Effector CD8-positive, alpha-beta T cell (primary cell): Measurements from ENCODE around the gene MYOT.
"Not testable (repeated sequence)": the region's sequence is repeated elsewhere in the genome, so short reads cannot be mapped to it uniquely, and the experiment has no call there.

ENCODE experiments used
- DNase-seq: peaks from one replicate; lab custom pipeline; 2025; lab: John Stamatoyannopoulos, UW
- total RNA-seq, 4 experiments: gene quantifications; one replicate each; lab custom pipeline; 2026; lab: John Stamatoyannopoulos, UW

MYOT gene, protein sequence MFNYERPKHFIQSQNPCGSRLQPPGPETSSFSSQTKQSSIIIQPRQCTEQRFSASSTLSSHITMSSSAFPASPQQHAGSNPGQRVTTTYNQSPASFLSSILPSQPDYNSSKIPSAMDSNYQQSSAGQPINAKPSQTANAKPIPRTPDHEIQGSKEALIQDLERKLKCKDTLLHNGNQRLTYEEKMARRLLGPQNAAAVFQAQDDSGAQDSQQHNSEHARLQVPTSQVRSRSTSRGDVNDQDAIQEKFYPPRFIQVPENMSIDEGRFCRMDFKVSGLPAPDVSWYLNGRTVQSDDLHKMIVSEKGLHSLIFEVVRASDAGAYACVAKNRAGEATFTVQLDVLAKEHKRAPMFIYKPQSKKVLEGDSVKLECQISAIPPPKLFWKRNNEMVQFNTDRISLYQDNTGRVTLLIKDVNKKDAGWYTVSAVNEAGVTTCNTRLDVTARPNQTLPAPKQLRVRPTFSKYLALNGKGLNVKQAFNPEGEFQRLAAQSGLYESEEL
- total RNA-seq = 0 reads per million in 4 experiments

GRCh38 chr5:137867664-137868063 lies at the start of gene MYOT:
Gene MYOT, plus strand, starts transcription at chr5:137867860. Its CDS starts 2,792 bp downstream, at chr5:137870652.
- no peak for DNase-seq

DNA sequence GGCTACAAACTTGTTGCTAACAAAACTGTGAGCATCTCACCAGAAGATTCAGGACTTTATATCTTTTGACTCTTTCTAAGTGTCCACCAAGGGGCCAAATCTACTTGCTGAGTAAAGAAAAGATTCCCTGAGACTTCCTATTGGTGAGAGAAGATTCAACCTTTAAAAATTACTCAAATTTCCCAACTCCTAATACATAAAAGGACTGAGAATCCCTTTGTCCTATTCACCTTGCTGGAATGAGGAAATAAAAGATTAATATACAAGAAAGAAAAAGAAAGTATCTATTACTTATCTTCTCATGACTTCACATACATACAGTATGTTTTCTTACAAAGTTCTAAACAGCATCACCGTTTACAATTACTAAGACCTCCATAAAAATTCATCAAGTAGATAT lies 47.9 kb upstream of the MYOT start:
- no peak for DNase-seq

DNA sequence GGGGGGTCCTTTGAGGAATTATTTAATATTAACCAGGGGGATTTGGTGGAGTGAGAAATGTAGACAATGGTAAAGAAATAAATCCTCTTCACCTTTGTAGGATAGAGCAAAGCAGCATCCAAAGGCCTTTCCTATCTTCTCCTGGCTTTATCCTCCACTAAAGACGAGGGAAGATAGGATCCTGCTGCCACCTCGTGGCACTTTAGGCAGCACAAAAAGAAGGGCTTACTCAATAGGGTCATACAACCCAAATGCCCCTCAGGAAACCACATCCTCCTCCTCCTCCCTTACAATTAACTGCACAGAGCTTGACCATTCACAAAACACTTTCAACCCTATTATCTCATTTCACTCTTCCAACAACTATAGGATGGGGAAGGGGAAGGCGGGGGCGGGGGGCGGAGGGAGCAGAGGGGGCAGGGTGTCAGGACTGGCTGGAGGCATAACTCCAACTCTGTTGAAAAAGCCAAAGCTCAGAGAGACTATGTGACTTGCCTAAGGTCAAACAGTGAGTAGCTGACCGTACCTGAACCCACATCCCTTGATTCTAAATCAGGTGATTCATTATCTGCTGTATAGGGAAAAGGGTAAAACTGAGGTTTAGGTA lies 45.4 kb upstream of the MYOT start:
- no peak for DNase-seq

- no peak for DNase-seq
Measured at GRCh38 chr5:137822984-137823383, 44.7 kb upstream of the MYOT start.

DNA sequence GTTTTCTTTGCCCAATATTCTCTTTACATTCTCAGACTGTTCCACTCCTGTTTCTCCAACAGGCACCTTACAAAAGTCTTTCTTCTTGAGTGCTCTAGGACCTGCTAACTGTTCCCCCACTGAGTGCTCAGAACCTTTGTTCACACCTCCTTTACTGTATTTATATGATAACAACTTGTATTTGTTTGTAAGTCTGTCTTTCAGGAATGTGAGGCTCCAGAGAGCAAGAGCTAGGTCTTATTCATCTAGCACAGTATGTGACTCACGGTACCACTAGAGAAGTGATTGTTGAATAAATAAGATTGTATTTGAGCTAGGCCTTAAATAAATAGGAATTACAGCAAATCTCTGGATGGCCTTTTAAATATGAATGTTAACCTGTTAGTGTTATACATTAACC lies 42.5 kb upstream of the MYOT start:
- no peak for DNase-seq

- DNase-seq = no peak
Measured at GRCh38 chr5:137826067-137826466, 41.6 kb upstream of the MYOT start.

DNA sequence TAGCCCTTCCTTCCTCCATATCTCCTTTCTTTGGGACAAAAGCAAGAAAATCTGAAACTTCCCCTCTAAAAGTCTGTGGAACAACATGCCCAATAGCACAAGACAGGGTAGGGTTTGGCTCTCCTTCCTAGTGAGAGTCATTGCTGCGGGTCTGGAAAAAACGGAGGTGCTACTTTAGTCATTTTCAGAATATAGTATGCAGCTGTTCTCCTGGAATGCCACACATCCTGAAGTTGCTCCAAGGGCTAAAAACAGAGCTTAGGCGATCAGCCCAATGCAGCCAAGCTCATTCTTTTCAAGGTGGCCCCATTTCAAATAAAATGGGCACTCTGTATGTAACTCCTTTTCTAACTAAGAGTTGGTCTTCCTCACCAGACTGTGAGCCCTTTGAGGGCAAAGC lies 39.5 kb upstream of the MYOT start:
- no peak for DNase-seq

- DNase-seq = no peak
Measured at GRCh38 chr5:137828664-137829063, 39.0 kb upstream of the MYOT start.

DNA sequence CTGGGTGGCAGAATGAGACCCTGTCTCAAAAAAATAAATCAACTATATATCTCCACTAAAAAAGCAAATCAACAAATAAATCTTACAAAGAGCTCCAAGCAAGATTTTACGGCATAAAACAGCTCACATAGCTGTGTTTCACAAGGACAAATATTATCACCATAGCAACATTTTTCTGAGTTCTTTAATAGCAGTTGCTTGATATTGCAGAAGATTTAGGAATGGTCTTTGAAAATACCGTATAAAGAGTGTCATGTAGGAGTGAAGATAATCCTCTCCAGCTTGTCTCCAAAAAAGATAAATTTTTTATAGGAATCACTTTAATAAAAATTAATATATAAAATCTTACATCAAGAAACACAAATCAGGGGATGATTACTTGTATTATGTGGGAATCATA lies 36.6 kb upstream of the MYOT start:
- DNase-seq = no peak

GRCh38 chr5:137831526-137831925 lies 36.1 kb upstream of the MYOT start:
- no peak for DNase-seq

DNA sequence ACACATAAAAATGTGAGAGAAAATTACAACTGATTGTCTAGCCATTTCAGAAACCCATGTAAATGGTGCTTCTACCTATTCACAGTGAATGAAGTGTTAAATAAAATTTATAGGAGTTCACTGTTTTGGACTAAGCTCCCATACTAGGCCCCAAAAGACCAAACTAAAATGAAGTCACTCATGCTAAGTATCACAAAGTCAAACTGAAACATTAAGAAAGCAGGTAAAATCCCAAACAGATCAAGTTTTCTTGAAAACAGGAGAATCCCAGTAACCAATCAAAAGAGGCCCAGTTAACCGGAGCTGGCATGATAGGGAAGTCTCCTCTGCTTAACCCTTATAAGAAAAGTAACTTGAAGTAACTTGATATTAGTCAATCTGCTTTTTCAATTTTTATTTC lies 35.2 kb upstream of the MYOT start:
- DNase-seq = no peak

DNA sequence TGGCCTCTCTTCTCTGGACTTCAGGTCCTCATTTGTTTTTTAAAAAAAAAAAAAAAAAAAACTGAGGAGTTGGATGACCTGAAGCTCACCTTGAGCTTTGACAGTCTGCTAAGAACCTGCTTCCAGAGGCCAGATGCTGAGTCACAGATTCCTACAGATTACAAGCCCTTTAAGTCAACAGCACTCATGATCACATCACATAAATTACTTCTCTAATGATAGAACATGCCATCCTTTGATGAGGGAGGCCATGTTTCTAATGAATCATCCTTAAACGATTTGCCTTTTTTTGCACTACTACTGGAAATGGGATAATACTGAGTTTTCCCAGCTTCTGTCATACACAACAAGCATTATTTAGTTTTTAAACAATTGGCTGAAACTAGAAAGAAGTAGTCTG lies 34.2 kb upstream of the MYOT start:
- DNase-seq = no peak

DNA sequence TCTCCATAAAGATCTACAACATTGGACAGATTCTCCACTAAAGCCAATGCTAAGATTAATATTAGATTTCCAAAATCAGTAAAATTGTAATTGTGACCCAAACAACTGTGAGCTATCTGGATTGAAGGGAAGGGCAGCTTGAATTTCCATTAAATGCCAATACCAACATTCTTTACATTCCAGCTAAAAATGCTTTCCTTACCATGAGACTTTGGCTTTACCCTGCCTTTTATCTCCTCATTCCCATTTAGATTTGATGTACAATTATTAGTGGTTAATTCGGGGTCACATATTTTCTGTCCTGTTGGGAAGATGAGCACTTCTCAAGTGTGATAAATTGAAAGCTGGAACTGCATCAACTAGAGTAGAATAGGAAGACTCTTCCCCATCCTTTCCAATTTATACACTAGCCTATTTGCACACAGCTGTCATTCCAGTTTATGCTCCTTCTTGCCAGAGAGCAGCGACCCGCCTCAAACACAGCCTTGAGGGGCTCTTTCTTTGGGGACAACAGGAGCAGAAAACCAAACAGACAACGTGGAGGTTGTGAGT lies 33.1 kb upstream of the MYOT start:
- DNase-seq = no peak

DNA sequence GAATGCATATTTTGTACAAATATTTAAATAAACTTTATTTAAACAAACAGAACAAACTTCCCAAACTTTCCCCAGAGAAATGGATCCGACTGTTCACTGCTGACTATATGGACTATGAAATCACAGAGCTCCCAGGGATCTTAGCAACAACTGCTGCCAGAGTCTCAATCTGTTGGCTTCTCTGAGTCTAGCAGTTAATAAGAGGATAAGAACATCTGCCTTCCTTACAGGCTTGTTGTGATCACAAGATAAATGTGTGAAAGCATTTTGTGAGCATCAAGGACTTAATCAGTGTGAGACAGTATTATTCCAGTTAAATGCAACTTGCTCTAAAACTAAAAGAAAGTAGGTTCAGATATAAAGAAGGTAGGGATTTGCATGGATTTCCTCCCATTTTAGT lies 31.4 kb upstream of the MYOT start:
- DNase-seq = no peak

- no peak for DNase-seq
Measured at GRCh38 chr5:137836997-137837396, 30.7 kb upstream of the MYOT start.

DNA sequence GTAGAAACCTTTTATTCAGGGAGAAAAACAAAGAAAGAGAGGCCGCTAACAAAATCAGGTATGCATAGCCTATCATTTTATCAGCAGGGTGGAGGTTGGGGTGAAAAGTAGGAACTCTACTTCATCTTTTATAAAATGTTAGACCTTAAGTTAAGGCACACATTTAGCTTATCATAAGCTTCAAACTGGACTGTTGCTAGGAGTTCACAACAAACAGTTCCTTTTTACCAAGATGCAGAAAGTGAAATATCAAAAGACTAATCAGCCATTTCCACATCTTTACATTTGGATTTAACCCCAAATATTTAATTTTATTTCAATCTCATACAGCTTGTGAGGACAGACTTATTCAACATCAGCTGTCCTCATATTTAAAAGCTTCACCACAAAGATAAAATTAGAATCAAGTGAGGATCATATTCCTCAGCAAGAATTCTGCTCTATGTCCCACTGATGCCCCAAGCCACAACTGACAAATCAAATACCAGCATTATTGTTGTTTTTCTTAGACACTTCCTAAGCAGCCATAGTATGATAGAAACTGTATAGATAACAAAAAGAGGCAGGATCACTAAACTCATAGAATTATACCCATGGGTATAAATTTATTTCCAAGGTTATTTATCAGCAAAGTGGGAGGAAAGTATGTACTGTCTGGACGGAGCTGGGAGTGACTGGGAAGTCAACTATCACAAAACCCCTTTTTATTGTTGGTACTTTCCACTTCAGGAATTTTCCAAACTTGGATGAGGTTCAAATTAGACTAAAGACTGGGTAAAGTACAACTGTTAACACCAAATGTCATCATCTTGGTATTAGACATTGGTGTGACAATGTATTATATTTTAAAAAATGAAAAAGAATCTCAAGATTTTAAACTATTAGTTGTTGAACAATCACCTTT lies 29.9 kb upstream of the MYOT start:
- no peak for DNase-seq

DNA sequence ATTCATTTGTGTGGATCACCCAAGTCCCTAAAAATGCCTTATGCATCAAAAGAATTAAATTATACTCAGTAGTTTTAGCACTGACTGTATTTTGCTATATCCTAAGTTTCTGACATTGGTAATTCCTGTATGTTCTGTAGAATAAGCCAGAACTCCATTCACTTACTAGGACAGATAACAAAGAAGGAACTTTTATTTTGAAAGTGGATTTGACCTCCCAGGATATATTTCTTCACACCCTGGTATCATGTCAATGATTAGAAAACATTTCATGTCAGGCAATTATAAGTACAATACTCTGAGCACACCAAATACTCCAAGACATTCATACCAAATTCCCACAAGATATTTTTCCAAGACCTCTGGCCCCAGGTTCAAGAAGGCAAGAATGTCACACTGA lies 28.7 kb upstream of the MYOT start:
- no peak for DNase-seq

GRCh38 chr5:137842296-137842695 lies 25.4 kb upstream of the MYOT start:
- no peak for DNase-seq

DNA sequence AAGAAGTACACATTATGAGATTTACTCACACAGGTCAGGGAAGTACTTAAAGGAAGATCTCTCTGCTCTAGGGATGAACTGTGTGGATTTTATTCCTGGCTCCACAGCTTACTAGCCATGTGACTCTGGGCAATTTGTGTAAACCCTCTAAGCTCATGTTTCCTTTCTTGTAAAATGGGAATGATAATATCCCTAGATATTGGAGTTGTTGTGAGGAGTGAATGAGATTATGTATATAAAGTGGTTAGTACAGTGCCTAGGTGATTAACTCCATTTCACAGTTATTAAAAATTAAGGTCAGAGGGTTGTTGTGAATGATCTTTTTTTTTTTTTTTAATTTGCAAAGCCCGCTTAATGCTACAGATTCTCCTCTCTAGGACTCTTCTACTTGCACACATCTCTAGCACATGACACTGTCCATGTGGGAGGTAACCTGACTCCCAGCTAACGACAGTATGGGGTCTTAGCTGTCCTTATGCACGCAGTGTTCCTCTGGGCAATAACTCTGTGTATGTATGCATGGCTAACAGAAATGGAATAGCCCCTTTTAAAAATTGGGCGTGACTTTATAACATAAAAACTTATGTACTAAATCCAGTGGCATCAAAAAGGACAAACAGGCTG lies 23.9 kb upstream of the MYOT start:
- DNase-seq = no peak

DNA sequence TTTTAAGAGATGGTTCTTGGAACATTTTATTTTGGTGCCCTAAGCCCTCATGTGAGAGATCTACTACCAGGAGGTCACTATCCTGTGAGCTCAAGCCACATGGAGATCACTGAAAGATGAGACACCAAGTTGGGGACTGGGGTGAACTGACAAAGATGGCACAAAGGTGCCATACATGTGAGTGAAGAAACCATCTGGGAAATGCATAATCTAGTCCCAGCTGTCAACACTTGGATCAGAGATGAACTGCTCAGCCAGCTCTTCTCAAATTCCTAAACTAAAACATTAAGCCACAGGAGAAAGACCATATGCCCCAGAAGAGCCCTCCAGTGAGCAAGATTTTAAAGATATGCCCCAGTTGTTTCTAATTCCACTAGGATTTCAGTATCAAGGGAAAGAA lies 22.2 kb upstream of the MYOT start:
- DNase-seq = no peak

DNA sequence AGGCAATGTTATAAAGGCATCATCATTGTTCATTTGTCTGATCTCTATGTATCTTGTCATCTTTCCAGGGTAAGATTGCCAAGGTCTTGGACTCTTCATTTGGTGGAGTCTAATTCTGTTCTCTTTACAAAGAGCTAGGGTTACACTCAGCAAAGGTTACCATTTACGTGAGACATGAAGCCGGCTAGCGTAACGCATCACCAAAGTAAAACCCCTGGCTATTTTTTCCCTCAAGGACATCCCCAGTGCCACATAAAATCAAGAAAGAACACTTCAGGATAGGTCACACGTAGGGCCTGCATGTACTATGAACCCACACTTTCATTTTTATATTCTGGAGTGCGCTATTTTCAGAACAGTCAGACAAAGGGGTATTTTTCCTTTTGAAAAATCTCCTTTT lies 20.0 kb upstream of the MYOT start:
- DNase-seq = no peak

DNA sequence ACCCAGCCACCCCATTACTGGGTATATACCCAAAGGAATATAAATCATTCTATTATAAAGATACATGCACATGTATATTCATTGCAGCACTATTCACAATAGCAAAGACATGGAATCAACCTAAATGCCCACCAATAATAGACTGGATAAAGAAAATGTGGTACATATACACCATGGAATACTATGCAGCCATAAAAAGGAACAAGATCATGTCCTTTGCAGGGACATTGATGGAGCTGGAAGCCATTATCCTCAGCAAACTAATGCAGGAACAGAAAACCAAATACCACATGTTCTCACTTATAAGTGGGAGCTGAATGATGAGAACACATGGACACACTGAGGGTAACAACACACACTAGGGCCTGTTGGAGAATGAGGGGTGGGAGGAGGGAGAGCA lies 14.5 kb upstream of the MYOT start:
- not testable (repeated sequence) for DNase-seq
